HG02759 (cell line): Measurements from ENCODE around the gene NAV1.
"Not testable (repeated sequence)": the region's sequence is repeated elsewhere in the genome, so short reads cannot be mapped to it uniquely, and the experiment has no call there.

Experiments
- ATAC-seq: cut with Tn5 transposase; IDR thresholded peaks from one replicate; pipeline ENCODE4 v1.9.1; 2021; ENCODE audit warnings: mild to moderate bottlenecking, moderate library complexity; ENCODE audit not compliant: unreplicated experiment

NAV1 gene

GRCh38 chr1:201504179-201504631, 34.7 kb upstream of the NAV1 start:
- ATAC-seq = no peak

- no peak for ATAC-seq
Observed at GRCh38 chr1:201504799-201505502, 34.0 kb upstream of the NAV1 start.

GRCh38 chr1:201505503-201505890, 33.4 kb upstream of the NAV1 start:
- ATAC-seq = no peak

- no peak for ATAC-seq
Observed at GRCh38 chr1:201506092-201506491, 32.8 kb upstream of the NAV1 start.

- ATAC-seq = peak; percentile 92
Observed at GRCh38 chr1:201506557-201507359, 32.2 kb upstream of the NAV1 start, which contains the start of gene CSRP1. Gene CSRP1 (minus strand): TSS chr1:201507123. CDS start chr1:201496303, 10,820 bp downstream.

- no peak for ATAC-seq
Observed at GRCh38 chr1:201507360-201507675, 31.6 kb upstream of the NAV1 start.

- ATAC-seq = no peak
Observed at GRCh38 chr1:201508809-201509208, 30.1 kb upstream of the NAV1 start.

GRCh38 chr1:201509601-201510374, 29.1 kb upstream of the NAV1 start:
- ATAC-seq = no peak

GRCh38 chr1:201510734-201511133, 28.2 kb upstream of the NAV1 start:
- no peak for ATAC-seq

- ATAC-seq = no peak
Observed at GRCh38 chr1:201511396-201511940, 27.5 kb upstream of the NAV1 start.

- peak; percentile 33 for ATAC-seq
Observed at GRCh38 chr1:201511941-201512539, 26.9 kb upstream of the NAV1 start.

GRCh38 chr1:201513498-201514243, 25.3 kb upstream of the NAV1 start:
- ATAC-seq = no peak

GRCh38 chr1:201514466-201514865, 24.5 kb upstream of the NAV1 start:
- no peak for ATAC-seq

- no peak for ATAC-seq
Observed at GRCh38 chr1:201515062-201515750, 23.7 kb upstream of the NAV1 start.

- no peak for ATAC-seq
Observed at GRCh38 chr1:201515895-201516294, 23.0 kb upstream of the NAV1 start.

GRCh38 chr1:201516511-201517127, 22.3 kb upstream of the NAV1 start:
- no peak for ATAC-seq

- no peak for ATAC-seq
Observed at GRCh38 chr1:201517631-201518030, 21.3 kb upstream of the NAV1 start.

- ATAC-seq = no peak
Observed at GRCh38 chr1:201518071-201518470, 20.9 kb upstream of the NAV1 start.

- ATAC-seq = not testable (repeated sequence)
Observed at GRCh38 chr1:201520046-201520575, 18.8 kb upstream of the NAV1 start.
